ENCODE results near the gene SYNGAP1. TPM values are rescaled to one million over a fixed set of nuclear protein-coding genes. Genes with fewer than 3 reads are reported as not detected.

The SYNGAP1 gene
- total and polyA plus RNA-seq, 2 of the 8 experiments (the other 6 are each of a cell fraction or from before 2014, with no cell fraction given) = 31.0 to 101 TPM

DNA sequence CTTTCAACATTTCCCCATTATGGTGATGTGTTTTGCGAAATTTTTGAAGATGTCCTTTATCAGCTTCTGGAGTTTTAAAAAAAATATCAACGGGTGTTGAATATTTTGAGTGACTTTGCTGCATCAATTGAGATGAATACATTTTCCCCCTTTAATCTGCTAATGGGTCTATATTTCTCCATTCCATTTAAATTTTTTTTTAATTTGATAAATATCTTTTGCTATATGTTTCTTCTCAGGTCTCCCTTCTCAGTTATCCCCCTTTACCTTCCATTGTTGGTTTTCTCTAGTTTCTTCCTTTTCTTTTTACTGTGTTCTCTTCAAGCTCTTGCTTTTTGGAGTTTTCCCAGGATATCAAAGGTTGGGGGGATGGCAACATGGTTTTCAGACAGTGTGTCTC, 29.7 kb upstream of the SYNGAP1 start:
- Histone ChIP-seq H3K23ac (ENCODE audit: insufficient read length) (no peak overlapping the region), H3K4ac (replicated peaks; ENCODE audit: insufficient read length, low read depth, low read length) (no peak overlapping the region), H2BK12ac (ENCODE audit: low read depth, low read length) (no peak overlapping the region), H3K27me3 (replicated peaks in 1 of 4; ENCODE audit: control insufficient read depth in 3 of 4, extremely low read depth in 1 of 4, insufficient read depth in 3 of 4, low read length in 3 of 4) (no peaks in the 10 kb centered on the region), H3K14ac (ENCODE audit: insufficient read length) (no peak overlapping the region), H3K27ac (ENCODE audit: low read depth, low read length) (no peak overlapping the region), H2AFZ (ENCODE audit: low read length) (0 out of 2 replicates have a peak overlapping the region, but pooled peaks have one; percentile 84), H3K56ac (replicated peaks; ENCODE audit: insufficient read length, low read depth, low read length) (no peak overlapping the region), H3K9ac (replicated peaks in 1 of 4; ENCODE audit: extremely low read depth in 1 of 4, low read depth in 3 of 4, low read length in 3 of 4) (no peak overlapping the region), H3K79me2 (ENCODE audit: control insufficient read depth in 1 of 2, insufficient read depth in 2 of 2, low read length in 2 of 2) (peaks cover 29 to 32% of the 10 kb centered on the region in 2 experiments), H3K4me3 (ENCODE audit: extremely low read depth in 1 of 4, insufficient read depth in 2 of 4, low read depth in 3 of 4, low read length in 4 of 4) (no peak overlapping the region), H2BK15ac (ENCODE audit: low read length) (no peak overlapping the region), H3K9me3 (ENCODE audit: insufficient read depth in 2 of 2, low read depth in 1 of 2, low read length in 1 of 2) (no peaks in the 10 kb centered on the region), H4K20me1 (replicated peaks in 1 of 2; ENCODE audit: control insufficient read depth in 1 of 2, insufficient read depth in 2 of 2, low read length in 2 of 2) (peaks cover 0 to 3% of the 10 kb centered on the region in 2 experiments), H4K5ac (ENCODE audit: insufficient read length, low read depth, low read length) (no peak overlapping the region), H3K23me2 (ENCODE audit: low read depth, low read length) (peaks cover 6% of the 10 kb centered on the region; the same call in 1 of the 2 replicates), H3K4me1 (replicated peaks in 1 of 4; ENCODE audit: control insufficient read depth in 3 of 4, insufficient read depth in 4 of 4, low read length in 3 of 4) (peaks cover 0 to 6% (median 3%) of the 10 kb centered on the region in 4 experiments; a peak in 4 of 7 replicates), H2BK5ac (ENCODE audit: low read depth, low read length) (no peak overlapping the region), H3K79me1 (ENCODE audit: low read depth, low read length) (peaks cover 1% of the 10 kb centered on the region; the same call in 1 of the 2 replicates), H2BK20ac (ENCODE audit: low read length) (no peak overlapping the region), H2AK5ac (ENCODE audit: low read depth, low read length) (no peak overlapping the region), H3K18ac (ENCODE audit: extremely low read depth, low read length) (no peak overlapping the region), H4K8ac (ENCODE audit: extremely low read depth, insufficient read depth, low read length) (no peak overlapping the region), H4K91ac (replicated peaks; ENCODE audit: insufficient read length, low read length) (no peak overlapping the region), H3K4me2 (ENCODE audit: insufficient read depth in 1 of 2, low read depth in 2 of 2, low read length in 2 of 2) (peak overlapping the region in 1 of 2 experiments; percentile 4; a peak in 1 of 4 replicates), H2BK120ac (replicated peaks; ENCODE audit: low read depth, low read length) (no peak overlapping the region), H3K36me3 (ENCODE audit: control insufficient read depth in 2 of 4, insufficient read depth in 4 of 4, low read length in 3 of 4) (no peaks in the 10 kb centered on the region)
- 93% methylated on average over 2 of the region's 2 CpGs; no CpG with 5 or more reads in 1 of the 2 experiments for WGBS, 2 experiments (ENCODE audit: extremely low coverage in 1 of 2, insufficient coverage in 1 of 2, insufficient read length in 1 of 2, insufficient replicate concordance in 2 of 2, low coverage in 1 of 2, low lambda C conversion rate in 2 of 2, missing lambda C conversion rate in 1 of 2)
- no peak for DNase-seq (ENCODE audit: low read depth in 1 of 2, low spot score in 2 of 2)
- POLR2A ChIA-PET (ENCODE audit: partially characterized antibody) = interaction anchor here (0.8 to 2.6 kb wide), 5 partner anchors 42 to 119 kb away, joined by 3 to 10 read pairs (median 6); partner anchors contain the start of genes RPS18, VPS52, ZBTB22 and ZBTB9
- no peak for FAIRE-seq
- CTCF ChIA-PET (ENCODE audit: partially characterized antibody) = interaction anchor here (0.8 to 1.6 kb wide), 21 partner anchors 11 to 193 kb away, joined by 3 to 8 read pairs (median 4); partner anchors contain the start of genes CUTA, PFDN6 and WDR46
- TF ChIP-seq CHD2 (IDR thresholded peaks at IDR 0.05; ENCODE audit: low read length) (no peak), POLR2A (IDR thresholded peaks at IDR 0.05; ENCODE audit: control extremely low read depth in 1 of 2, low read depth in 2 of 2, low read length in 2 of 2) (no peak), ATF2 (IDR thresholded peaks at IDR 0.05; ENCODE audit: low read length) (no peak), TEAD4 (IDR thresholded peaks at IDR 0.05; ENCODE audit: low read depth, low read length) (no peak), CBX5 (IDR thresholded peaks at IDR 0.05; ENCODE audit: low read depth, low read length) (no peak), ASH2L (IDR thresholded peaks at IDR 0.05; ENCODE audit: low read length) (no peak), ZNF274 (IDR thresholded peaks at IDR 0.05; ENCODE audit: borderline replicate concordance, extremely low read depth, low read length) (no peak), MAFK (IDR thresholded peaks at IDR 0.05; ENCODE audit: low read depth, low read length) (no peak), SRF (IDR thresholded peaks at IDR 0.05; ENCODE audit: low read depth, low read length) (no peak), GABPA (IDR thresholded peaks at IDR 0.05; ENCODE audit: borderline replicate concordance, insufficient read depth, low read length) (no peak), KDM1A (IDR thresholded peaks at IDR 0.05; ENCODE audit: borderline replicate concordance, low read length) (no peak), POLR2AphosphoS5 (IDR thresholded peaks at IDR 0.05; ENCODE audit: low read depth, low read length) (no peak)
